ENCODE data around the gene GFOD2. TPM values are rescaled to one million over a fixed set of nuclear protein-coding genes. Genes with fewer than 3 reads are reported as not detected.

Gene GFOD2
- total RNA-seq, 4 donors from 2014 or later, result 21.9 to 32.2 (median 24.3) TPM

- WGBS, 2 donors (ENCODE audit: low coverage in 1 of 2), result 71% methylated on average over 6 of the region's 6 CpGs; no CpG with 5 or more reads in 1 of the 2 donors
- Histone ChIP-seq H3K4me1 (peaks cover 25 to 39% (median 35%) of the 10 kb centered on the region in 4 donors), H3K27ac (peak overlapping the region; percentile 86 to 95 (median 88)), H3K36me3 (no peaks in the 10 kb centered on the region), H3K27me3 (no peaks in the 10 kb centered on the region), H3K4me3 (no peak overlapping the region), H3K9me3 (no peaks in the 10 kb centered on the region)
- TF ChIP-seq POLR2A (IDR thresholded peaks at IDR 0.05) (no peak), EP300 (IDR thresholded peaks at IDR 0.05; ENCODE audit: low read depth) (no peak), POLR2AphosphoS5 (IDR thresholded peaks at IDR 0.05) (no peak), CTCF (IDR thresholded peaks at IDR 0.05) (no peak)
- in situ Hi-C loops (cut with MboI; ENCODE audit: low pct_ligation_motif_present in 1 of 4, low pct_unique_long_range_greater_than_20kb in 1 of 4, low sequenced_read_pairs in 3 of 4), result loop anchor here in 3 of 4 donors (10.0 to 25.0 kb wide), 2 partner anchors 106 to 144 kb away; partner anchors contain the start of genes CTCF (in 2 of the 3) and RIPOR1 (in 1 of the 3)
- DNase-seq, result no peak
- intact Hi-C loops (cut with DNase I; ENCODE audit: low total_unique reads), result loop anchor here (5.0 kb wide), 1 partner anchor 146 kb away; no protein-coding TSS in a partner anchor
Observed at GRCh38 chr16:67668495-67669157, 50.5 kb downstream of the GFOD2 start.

GRCh38 chr16:67667817-67668494 lies 51.2 kb downstream of the GFOD2 start:
- Histone ChIP-seq H3K27me3 (no peaks in the 10 kb centered on the region), H3K4me3 (peak overlapping the region in 2 of 4 donors; percentile 82 to 91), H3K9me3 (no peaks in the 10 kb centered on the region), H3K4me1 (peaks cover 19 to 33% (median 28%) of the 10 kb centered on the region in 4 donors), H3K36me3 (no peaks in the 10 kb centered on the region), H3K27ac (peak overlapping the region; percentile 86 to 95 (median 88))
- peak; percentile 87 for DNase-seq
- TF ChIP-seq POLR2A (IDR thresholded peaks at IDR 0.05), result no peak
- peak in 2 of 3 donors; percentile 32 to 61 for TF ChIP-seq POLR2AphosphoS5 (IDR thresholded peaks at IDR 0.05)
- TF ChIP-seq CTCF (IDR thresholded peaks at IDR 0.05), result peak; percentile 75 to 96 (median 85)
- WGBS, 2 donors (ENCODE audit: low coverage in 1 of 2), result 32% methylated on average over 10 of the region's 18 CpGs; no CpG with 5 or more reads in 1 of the 2 donors
- in situ Hi-C loops (cut with MboI; ENCODE audit: low pct_ligation_motif_present in 1 of 4, low pct_unique_long_range_greater_than_20kb in 1 of 4, low sequenced_read_pairs in 3 of 4), result loop anchor here in 3 of 4 donors (10.0 to 25.0 kb wide), 2 partner anchors 106 to 143 kb away; partner anchors contain the start of genes CTCF (in 2 of the 3) and RIPOR1 (in 1 of the 3)
- intact Hi-C loops (cut with DNase I; ENCODE audit: low total_unique reads), result loop anchor here (2.0 to 5.0 kb wide), 2 partner anchors 105 to 146 kb away; partner anchors contain the start of gene CTCF

GRCh38 chr16:67667453-67667816 lies 51.7 kb downstream of the GFOD2 start:
- Histone ChIP-seq H3K4me3 (peak overlapping the region in 3 of 4 donors; percentile 77 to 91 (median 82)), H3K27me3 (no peaks in the 10 kb centered on the region)

More at GRCh38 chr16:67667453-67667816, 51.7 kb downstream of the GFOD2 start:
- in situ Hi-C loops (cut with MboI; ENCODE audit: low pct_ligation_motif_present in 1 of 4, low pct_unique_long_range_greater_than_20kb in 1 of 4, low sequenced_read_pairs in 3 of 4), result loop anchor here in 3 of 4 donors (10.0 to 25.0 kb wide), 2 partner anchors 105 to 143 kb away; partner anchors contain the start of genes CTCF (in 2 of the 3) and RIPOR1 (in 1 of the 3)
- no peaks in the 10 kb centered on the region for H3K36me3 ChIP-seq
- H3K9me3 ChIP-seq, result no peaks in the 10 kb centered on the region
- intact Hi-C loops (cut with DNase I; ENCODE audit: low total_unique reads), result loop anchor here (2.0 to 5.0 kb wide), 2 partner anchors 105 to 145 kb away; partner anchors contain the start of gene CTCF
- WGBS, 2 donors (ENCODE audit: low coverage in 1 of 2), result 58% methylated on average over 10 of the region's 10 CpGs; no CpG with 5 or more reads in 1 of the 2 donors
- H3K27ac ChIP-seq, result peak overlapping the region; percentile 86 to 95 (median 88)
- TF ChIP-seq EP300 (IDR thresholded peaks at IDR 0.05; ENCODE audit: low read depth), result no peak
- no peak for TF ChIP-seq POLR2AphosphoS5 (IDR thresholded peaks at IDR 0.05)
- TF ChIP-seq CTCF (IDR thresholded peaks at IDR 0.05), result no peak
- TF ChIP-seq POLR2A (IDR thresholded peaks at IDR 0.05), result no peak
- no peak for DNase-seq
- H3K4me1 ChIP-seq, result peaks cover 18 to 28% (median 25%) of the 10 kb centered on the region in 4 donors

All from transverse colon (tissue), 4 donors.